PC-9 (cell line): Measurements from ENCODE around the gene OPALIN. TPM values are rescaled to one million over a fixed set of nuclear protein-coding genes. Genes with fewer than 3 reads are reported as not detected.

ENCODE experiments used
- BruUV-seq: library from RNA; stranded (reverse); fragments of 400-500 nt; replicated peaks from 2 replicates; lab custom pipeline; 2021; lab: Mats Ljungman, UMichigan
- CTCF ChIA-PET: fragments of 300-600 bp; sonication (Branson Sonifier 250); formaldehyde crosslinking; loops from one replicate; lab custom pipeline; 2022; ENCODE audit warnings: antibody characterized with exemption; lab: Charles Lee
- POLR2A ChIA-PET: fragments of 300-600 bp; sonication (Branson Sonifier 250); formaldehyde crosslinking; loops from one replicate; lab custom pipeline; 2022; ENCODE audit warnings: antibody characterized with exemption; ENCODE audit not compliant: unreplicated experiment; lab: Charles Lee
- DNase-seq, 2 experiments: peaks; one replicate each; pipeline versions ENCODE4 v3.0.0 to v3.0.0-alpha.2; 2015 to 2022; ENCODE audit warnings: mixed read lengths in 1 of 2
- H2AFZ ChIP-seq: fragments of 200-600 bp; sonication (generic); 2 replicates; pipeline ENCODE4 v1.8.1; 2017; ENCODE audit warnings: antibody characterized with exemption
- H3F3A ChIP-seq: fragments of 200-600 bp; sonication (generic); 2 replicates; pipeline ENCODE4 v1.8.1; 2017; ENCODE audit warnings: antibody characterized with exemption, mild to moderate bottlenecking, low read depth; ENCODE audit not compliant: insufficient read depth
- H3K27ac ChIP-seq: fragments of 200-600 bp; sonication (generic); 2 replicates; pipeline ENCODE4 v1.6.1; 2016; ENCODE audit warnings: mixed run types
- H3K27me3 ChIP-seq: fragments of 200-600 bp; sonication (generic); 2 replicates; pipeline ENCODE4 v1.6.1; 2016; ENCODE audit warnings: low read depth, mixed run types; ENCODE audit not compliant: insufficient read depth
- H3K36me3 ChIP-seq: fragments of 200-600 bp; sonication (generic); 2 replicates; pipeline ENCODE4 v1.6.1; 2016; ENCODE audit warnings: low read depth, mixed run types
- H3K4me1 ChIP-seq: fragments of 200-600 bp; sonication (generic); replicated peaks from 2 replicates; pipeline ENCODE4 v1.6.1; 2016; ENCODE audit warnings: mixed run types; ENCODE audit not compliant: insufficient read depth
- H3K4me2 ChIP-seq: fragments of 200-600 bp; sonication (generic); 2 replicates; pipeline ENCODE4 v1.6.1; 2017; ENCODE audit warnings: mixed run types
- H3K4me3 ChIP-seq: fragments of 200-600 bp; sonication (generic); 2 replicates; pipeline ENCODE4 v1.6.1; 2016; ENCODE audit warnings: mixed run types
- H3K79me2 ChIP-seq: fragments of 200-600 bp; sonication (generic); 2 replicates; pipeline ENCODE4 v1.6.1; 2017; ENCODE audit warnings: low read depth, mixed run types
- H3K9me2 ChIP-seq: fragments of 200-600 bp; sonication (generic); 2 replicates; pipeline ENCODE4 v1.8.1; 2017; ENCODE audit warnings: mild to moderate bottlenecking; ENCODE audit not compliant: insufficient read depth
- H3K9me3 ChIP-seq: fragments of 200-600 bp; sonication (generic); 2 replicates; pipeline ENCODE4 v1.8.1; 2016; ENCODE audit warnings: low read depth; ENCODE audit not compliant: insufficient read depth
- H4K20me1 ChIP-seq: fragments of 200-600 bp; sonication (generic); 2 replicates; pipeline ENCODE4 v1.8.1; 2017; ENCODE audit not compliant: insufficient read depth
- EZH2 ChIP-seq: fragments of 200-600 bp; sonication (generic); IDR thresholded peaks from 2 replicates; pipeline ENCODE4 v1.8.0; 2017; ENCODE audit warnings: antibody characterized with exemption, low read depth
- intact Hi-C: fragments of 100-400 bp; cut with micrococcal nuclease; formaldehyde crosslinking; loops from one replicate; pipeline ENCODE4 v1.10.0; 2022; ENCODE audit not compliant: unreplicated experiment
- total RNA-seq: library from RNA; stranded (reverse); gene quantifications from 2 replicates; pipeline ENCODE4 v1.2.3, GENCODE V29; 2021
- TF ChIP-seq, protein P1 (sequence below): fragments of 200-600 bp; sonication (generic); conservative IDR thresholded peaks from 2 replicates; pipeline ENCODE4 v1.6.1; 2017; ENCODE audit warnings: mixed run types, antibody characterized with exemption, mild to moderate bottlenecking, moderate library complexity

Gene OPALIN
- total RNA-seq, 1 experiment from 2014 or later, result not detected

DNA sequence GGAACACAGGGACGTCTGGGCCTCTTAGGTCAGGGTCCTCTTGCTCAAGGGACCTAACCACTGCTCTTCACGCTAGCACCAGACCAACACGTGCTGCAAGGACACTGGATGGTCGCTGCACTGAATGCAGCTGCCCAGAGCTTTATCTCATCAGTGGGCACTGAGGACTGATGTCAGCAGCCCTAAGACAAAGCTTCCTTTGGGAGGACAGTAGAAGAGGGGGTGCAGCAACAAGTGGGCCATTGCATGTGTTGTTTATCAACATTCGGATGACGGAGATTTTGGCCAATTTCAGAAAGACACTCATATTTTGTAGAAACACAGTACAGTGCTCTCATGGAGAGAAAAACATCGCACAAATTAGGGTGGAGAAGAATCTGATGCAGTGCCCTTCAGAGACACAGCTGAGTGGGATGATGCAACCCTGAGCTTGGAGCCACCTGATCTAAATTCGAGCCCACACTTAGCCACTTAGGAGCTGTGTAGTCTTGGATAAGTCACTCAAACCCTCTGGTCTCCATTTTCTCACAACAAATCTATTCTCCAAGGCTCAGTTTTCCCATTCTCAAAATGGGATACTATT, 1.7 kb downstream of the OPALIN start:
- no peaks in the 10 kb centered on the region for H3K36me3 ChIP-seq
- TF ChIP-seq EZH2, result no peak
- TF ChIP-seq, protein P1, sequence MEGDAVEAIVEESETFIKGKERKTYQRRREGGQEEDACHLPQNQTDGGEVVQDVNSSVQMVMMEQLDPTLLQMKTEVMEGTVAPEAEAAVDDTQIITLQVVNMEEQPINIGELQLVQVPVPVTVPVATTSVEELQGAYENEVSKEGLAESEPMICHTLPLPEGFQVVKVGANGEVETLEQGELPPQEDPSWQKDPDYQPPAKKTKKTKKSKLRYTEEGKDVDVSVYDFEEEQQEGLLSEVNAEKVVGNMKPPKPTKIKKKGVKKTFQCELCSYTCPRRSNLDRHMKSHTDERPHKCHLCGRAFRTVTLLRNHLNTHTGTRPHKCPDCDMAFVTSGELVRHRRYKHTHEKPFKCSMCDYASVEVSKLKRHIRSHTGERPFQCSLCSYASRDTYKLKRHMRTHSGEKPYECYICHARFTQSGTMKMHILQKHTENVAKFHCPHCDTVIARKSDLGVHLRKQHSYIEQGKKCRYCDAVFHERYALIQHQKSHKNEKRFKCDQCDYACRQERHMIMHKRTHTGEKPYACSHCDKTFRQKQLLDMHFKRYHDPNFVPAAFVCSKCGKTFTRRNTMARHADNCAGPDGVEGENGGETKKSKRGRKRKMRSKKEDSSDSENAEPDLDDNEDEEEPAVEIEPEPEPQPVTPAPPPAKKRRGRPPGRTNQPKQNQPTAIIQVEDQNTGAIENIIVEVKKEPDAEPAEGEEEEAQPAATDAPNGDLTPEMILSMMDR, result no peak
- no peak for DNase-seq
- ChIA-PET CTCF (no interaction called here), POLR2A (no interaction called here)
- H3K27ac ChIP-seq, result no peak overlapping the region
- H3K4me3 ChIP-seq, result no peak overlapping the region
- BruUV-seq, result no TSS peak
- intact Hi-C loops, result no loop called here
- H4K20me1 ChIP-seq, result no peaks in the 10 kb centered on the region
- H3K9me2 ChIP-seq, result no peaks in the 10 kb centered on the region
- no peaks in the 10 kb centered on the region for H3K4me1 ChIP-seq
- no peaks in the 10 kb centered on the region for H3F3A ChIP-seq
- H2AFZ ChIP-seq, result no peak overlapping the region
- H3K27me3 ChIP-seq, result no peaks in the 10 kb centered on the region
- no peaks in the 10 kb centered on the region for H3K9me3 ChIP-seq
- H3K79me2 ChIP-seq, result no peaks in the 10 kb centered on the region
- H3K4me2 ChIP-seq, result no peak overlapping the region

DNA sequence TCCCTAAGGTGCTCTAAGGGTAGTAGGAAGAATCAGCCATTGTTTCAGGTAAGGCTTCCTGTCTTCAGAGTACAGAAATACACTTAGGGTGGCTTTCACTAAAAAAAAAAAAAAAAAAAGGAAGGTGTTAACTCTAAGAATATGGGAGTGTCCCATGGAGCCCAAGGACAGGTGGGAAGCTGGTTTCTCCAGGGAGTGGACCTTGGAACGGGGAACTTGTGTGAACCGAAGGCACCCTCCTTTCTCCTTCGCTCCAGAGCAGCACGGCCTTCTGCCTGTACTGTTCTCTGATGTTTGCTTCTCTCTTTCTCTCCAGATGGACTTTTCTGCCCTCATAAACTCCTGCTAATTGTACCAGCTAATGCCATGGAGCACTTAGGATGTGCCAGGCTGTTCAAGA, 6.2 kb downstream of the OPALIN start:
- H3K79me2 ChIP-seq, result no peaks in the 10 kb centered on the region
- ChIA-PET CTCF (no interaction called here), POLR2A (no interaction called here)
- intact Hi-C loops, result no loop called here
- no peaks in the 10 kb centered on the region for H3K36me3 ChIP-seq
- H3K27me3 ChIP-seq, result no peaks in the 10 kb centered on the region
- no peak overlapping the region for H2AFZ ChIP-seq
- no peaks in the 10 kb centered on the region for H3F3A ChIP-seq
- no peak overlapping the region for H3K27ac ChIP-seq
- no TSS peak for BruUV-seq
- TF ChIP-seq, protein P1, result no peak
- TF ChIP-seq EZH2, result no peak
- H3K4me2 ChIP-seq, result no peak overlapping the region
- H3K9me2 ChIP-seq, result no peaks in the 10 kb centered on the region
- H3K4me1 ChIP-seq, result no peaks in the 10 kb centered on the region
- no peak overlapping the region for H3K4me3 ChIP-seq
- no peaks in the 10 kb centered on the region for H3K9me3 ChIP-seq
- no peak for DNase-seq
- no peaks in the 10 kb centered on the region for H4K20me1 ChIP-seq

DNA sequence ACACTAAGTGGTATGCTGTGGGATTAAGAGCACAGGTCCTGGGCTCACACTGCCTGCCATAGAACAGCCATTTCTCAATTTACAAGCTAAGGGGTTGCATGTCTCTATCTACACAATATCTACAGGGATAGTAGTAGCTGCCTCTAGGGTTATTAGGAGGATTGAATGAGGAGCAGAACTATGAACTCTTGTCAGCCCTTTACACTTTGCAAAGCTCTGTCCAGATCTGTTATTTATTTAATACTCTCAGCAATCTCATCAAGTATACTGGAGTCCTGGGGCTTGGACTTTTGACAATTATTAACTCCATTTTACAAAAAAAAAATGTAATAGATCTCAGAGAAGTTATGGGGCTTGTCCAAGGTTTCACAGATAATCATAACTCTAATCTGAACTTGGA, 6.8 kb downstream of the OPALIN start:
- Histone ChIP-seq H3F3A (no peaks in the 10 kb centered on the region), H3K4me2 (no peak overlapping the region), H3K9me3 (no peaks in the 10 kb centered on the region), H3K36me3 (no peaks in the 10 kb centered on the region), H3K9me2 (no peaks in the 10 kb centered on the region), H2AFZ (no peak overlapping the region), H3K4me1 (no peaks in the 10 kb centered on the region), H3K79me2 (no peaks in the 10 kb centered on the region), H3K27ac (no peak overlapping the region), H3K27me3 (no peaks in the 10 kb centered on the region), H3K4me3 (no peak overlapping the region), H4K20me1 (no peaks in the 10 kb centered on the region)
- CTCF ChIA-PET, result no interaction called here
- no TSS peak for BruUV-seq
- no peak for DNase-seq
- POLR2A ChIA-PET, result no interaction called here
- TF ChIP-seq, protein P1, result no peak
- no peak for TF ChIP-seq EZH2
- intact Hi-C loops, result no loop called here
